HEK293 (cell line): ENCODE measurements around the gene ZCCHC12.

Source experiments
- CTCF ChIA-PET: fragments of 350-600 bp; formaldehyde crosslinking; extraction: SDS; loops from one replicate; lab custom pipeline; 2021; ENCODE audit warnings: antibody characterized with exemption; lab: Yijun Ruan, JAX
- POLR2A ChIA-PET: fragments of 300-600 bp; formaldehyde crosslinking; extraction: SDS; loops from one replicate; lab custom pipeline; 2020; ENCODE audit warnings: antibody characterized with exemption, inconsistent platforms; lab: Yijun Ruan, JAX
- H3K27ac ChIP-seq: fragments of 200-500 bp; sonication (Bioruptor generic); 2 replicates; pipeline ENCODE4 v1.5.1; 2014; ENCODE audit warnings: low read depth, low read length, control low read depth, inconsistent platforms; ENCODE audit errors: extremely low read depth
- H3K36me3 ChIP-seq, 2 experiments: fragments of 200-500 bp in 1 of 2; sonication (Bioruptor generic) in 1 of 2; 1 replicate in 1 of 2; 2 replicates in 1 of 2; pipeline ENCODE4 v1.5.1; 2014 to 2017; ENCODE audit warnings: inconsistent platforms in 2 of 2, low read length in 2 of 2; ENCODE audit not compliant: control insufficient read depth in 2 of 2, insufficient read depth in 1 of 2
- H3K4me1 ChIP-seq: fragments of 200-500 bp; sonication (Bioruptor generic); 2 replicates; pipeline ENCODE4 v1.5.1; 2014; ENCODE audit warnings: mild to moderate bottlenecking, low read length, inconsistent platforms; ENCODE audit not compliant: control insufficient read depth, insufficient read depth
- H3K4me3 ChIP-seq: 2 replicates; pipeline ENCODE4 v1.5.1; 2011; ENCODE audit warnings: low read depth, mild to moderate bottlenecking, control low read depth, low read length, moderate library complexity
- H3K9me3 ChIP-seq: fragments of 200-500 bp; sonication (Bioruptor generic); 2 replicates; pipeline ENCODE4 v1.5.1; 2014; ENCODE audit warnings: low read depth, low read length, inconsistent platforms; ENCODE audit not compliant: control insufficient read depth, insufficient read depth
- EGR2 ChIP-seq: fragments of 450-650 bp; formaldehyde crosslinking; IDR thresholded peaks from 2 replicates; pipeline ENCODE4 v1.5.1; 2016; ENCODE audit warnings: low read depth, missing biosample characterization, missing genetic modification characterization
- MEIS1 ChIP-seq: sonication (generic); formaldehyde crosslinking; IDR thresholded peaks from 2 replicates; pipeline ENCODE4 v1.8.1; 2022; ENCODE audit warnings: missing genetic modification reagents, mild to moderate bottlenecking, borderline replicate concordance
- MYNN ChIP-seq: fragments of 450-650 bp; formaldehyde crosslinking; IDR thresholded peaks from 2 replicates; pipeline ENCODE4 v1.5.1; 2016; ENCODE audit warnings: missing biosample characterization, missing genetic modification characterization, borderline replicate concordance
- OVOL3 ChIP-seq: fragments of 450-650 bp; formaldehyde crosslinking; IDR thresholded peaks from 2 replicates; pipeline ENCODE4 v1.5.1; 2016; ENCODE audit warnings: missing biosample characterization, missing genetic modification characterization
- ZBTB21 ChIP-seq: fragments of 450-650 bp; formaldehyde crosslinking; IDR thresholded peaks from 2 replicates; pipeline ENCODE4 v1.5.1; 2017; ENCODE audit warnings: missing biosample characterization, missing genetic modification characterization
- ZNF16 ChIP-seq: fragments of 450-650 bp; formaldehyde crosslinking; IDR thresholded peaks from 2 replicates; pipeline ENCODE4 v1.5.1; 2016; ENCODE audit warnings: low read depth, missing biosample characterization, missing genetic modification characterization
- ZNF223 ChIP-seq: fragments of 450-650 bp; formaldehyde crosslinking; IDR thresholded peaks from 2 replicates; pipeline ENCODE4 v1.5.1; 2016; ENCODE audit warnings: missing biosample characterization, missing genetic modification characterization
- ZNF350 ChIP-seq: fragments of 450-650 bp; formaldehyde crosslinking; IDR thresholded peaks from 2 replicates; pipeline ENCODE4 v1.5.0; 2017; ENCODE audit warnings: missing biosample characterization, mild to moderate bottlenecking, missing genetic modification characterization
- ZNF624 ChIP-seq: fragments of 450-650 bp; formaldehyde crosslinking; IDR thresholded peaks from 2 replicates; pipeline ENCODE4 v1.5.1; 2017; ENCODE audit warnings: missing biosample characterization, missing genetic modification characterization
- ZNF654 ChIP-seq: fragments of 450-650 bp; formaldehyde crosslinking; IDR thresholded peaks from 2 replicates; pipeline ENCODE4 v1.5.1; 2016; ENCODE audit warnings: low read depth, missing biosample characterization, missing genetic modification characterization
- TF ChIP-seq, protein P1 (sequence below): fragments of 450-650 bp; formaldehyde crosslinking; IDR thresholded peaks from 2 replicates; pipeline ENCODE4 v1.5.1; 2016; ENCODE audit warnings: missing biosample characterization, missing genetic modification characterization, borderline replicate concordance
- TF ChIP-seq, protein P2 (sequence below): fragments of 450-650 bp; formaldehyde crosslinking; IDR thresholded peaks from 2 replicates; pipeline ENCODE4 v1.5.1; 2017; ENCODE audit warnings: missing biosample characterization, missing genetic modification characterization
- TF ChIP-seq, protein P3 (sequence below): fragments of 450-650 bp; formaldehyde crosslinking; IDR thresholded peaks from 2 replicates; pipeline ENCODE4 v1.5.1; 2016; ENCODE audit warnings: missing biosample characterization, missing genetic modification characterization
- TF ChIP-seq, protein P4 (sequence below): fragments of 450-650 bp; formaldehyde crosslinking; IDR thresholded peaks from 2 replicates; pipeline ENCODE4 v1.5.1; 2016; ENCODE audit warnings: missing biosample characterization, missing genetic modification characterization
- TF ChIP-seq, protein P5 (sequence below): fragments of 450-650 bp; formaldehyde crosslinking; IDR thresholded peaks from 2 replicates; pipeline ENCODE4 v1.5.1; 2017; ENCODE audit warnings: missing biosample characterization, missing genetic modification characterization

Gene ZCCHC12

DNA sequence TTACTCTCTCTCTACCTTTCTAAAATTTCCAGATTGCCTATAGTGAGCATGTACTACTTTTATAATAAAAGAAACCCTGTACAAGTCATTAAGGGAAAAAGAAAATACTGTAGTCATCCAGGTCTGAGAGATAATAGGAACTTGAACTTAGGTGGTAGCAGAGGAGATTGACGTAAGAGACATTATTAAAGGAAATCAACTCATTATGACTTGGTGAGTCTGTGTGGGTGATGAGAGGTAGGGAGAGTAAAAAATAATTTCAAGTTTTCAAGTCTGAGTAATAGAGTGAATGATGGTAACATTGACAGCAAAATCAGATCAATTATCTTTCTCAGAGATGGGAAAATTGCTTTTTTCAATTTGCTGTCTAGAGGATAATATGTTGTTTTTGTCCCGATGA lies 44.0 kb upstream of the ZCCHC12 start (continued):
- TF ChIP-seq ZNF350 (tag by site-specific recombination): no peak
- TF ChIP-seq, all 188 proteins: peak for 0

DNA sequence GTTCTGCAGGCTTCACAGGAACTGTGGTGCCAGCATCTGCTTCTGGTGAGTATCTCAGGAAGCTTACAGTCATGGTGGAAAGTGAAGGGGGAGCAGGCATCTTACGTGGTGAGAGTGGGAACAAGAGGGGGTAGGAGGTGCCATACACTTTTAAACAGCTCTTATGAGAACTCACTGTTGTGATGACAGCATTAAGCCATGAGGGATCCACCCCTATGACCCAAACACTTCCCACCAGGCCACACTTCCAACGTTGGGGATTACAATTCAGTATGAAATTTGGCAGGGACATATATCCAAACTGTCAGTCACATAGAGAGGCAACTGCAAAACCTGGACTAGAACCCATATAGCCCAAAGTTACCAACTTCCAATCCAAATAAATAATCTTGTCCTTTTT lies 43.1 kb upstream of the ZCCHC12 start:
- POLR2A ChIA-PET: no interaction called here
- Histone ChIP-seq H3K36me3 (no peaks in the 10 kb centered on the region), H3K4me1 (no peaks in the 10 kb centered on the region), H3K27ac (no peak overlapping the region), H3K9me3 (no peaks in the 10 kb centered on the region), H3K4me3 (no peak overlapping the region)
- CTCF ChIA-PET: interaction anchor here (0.6 kb wide), 1 partner anchor 286 kb away, joined by 3 read pairs; no protein-coding TSS in a partner anchor
- TF ChIP-seq, protein P1, sequence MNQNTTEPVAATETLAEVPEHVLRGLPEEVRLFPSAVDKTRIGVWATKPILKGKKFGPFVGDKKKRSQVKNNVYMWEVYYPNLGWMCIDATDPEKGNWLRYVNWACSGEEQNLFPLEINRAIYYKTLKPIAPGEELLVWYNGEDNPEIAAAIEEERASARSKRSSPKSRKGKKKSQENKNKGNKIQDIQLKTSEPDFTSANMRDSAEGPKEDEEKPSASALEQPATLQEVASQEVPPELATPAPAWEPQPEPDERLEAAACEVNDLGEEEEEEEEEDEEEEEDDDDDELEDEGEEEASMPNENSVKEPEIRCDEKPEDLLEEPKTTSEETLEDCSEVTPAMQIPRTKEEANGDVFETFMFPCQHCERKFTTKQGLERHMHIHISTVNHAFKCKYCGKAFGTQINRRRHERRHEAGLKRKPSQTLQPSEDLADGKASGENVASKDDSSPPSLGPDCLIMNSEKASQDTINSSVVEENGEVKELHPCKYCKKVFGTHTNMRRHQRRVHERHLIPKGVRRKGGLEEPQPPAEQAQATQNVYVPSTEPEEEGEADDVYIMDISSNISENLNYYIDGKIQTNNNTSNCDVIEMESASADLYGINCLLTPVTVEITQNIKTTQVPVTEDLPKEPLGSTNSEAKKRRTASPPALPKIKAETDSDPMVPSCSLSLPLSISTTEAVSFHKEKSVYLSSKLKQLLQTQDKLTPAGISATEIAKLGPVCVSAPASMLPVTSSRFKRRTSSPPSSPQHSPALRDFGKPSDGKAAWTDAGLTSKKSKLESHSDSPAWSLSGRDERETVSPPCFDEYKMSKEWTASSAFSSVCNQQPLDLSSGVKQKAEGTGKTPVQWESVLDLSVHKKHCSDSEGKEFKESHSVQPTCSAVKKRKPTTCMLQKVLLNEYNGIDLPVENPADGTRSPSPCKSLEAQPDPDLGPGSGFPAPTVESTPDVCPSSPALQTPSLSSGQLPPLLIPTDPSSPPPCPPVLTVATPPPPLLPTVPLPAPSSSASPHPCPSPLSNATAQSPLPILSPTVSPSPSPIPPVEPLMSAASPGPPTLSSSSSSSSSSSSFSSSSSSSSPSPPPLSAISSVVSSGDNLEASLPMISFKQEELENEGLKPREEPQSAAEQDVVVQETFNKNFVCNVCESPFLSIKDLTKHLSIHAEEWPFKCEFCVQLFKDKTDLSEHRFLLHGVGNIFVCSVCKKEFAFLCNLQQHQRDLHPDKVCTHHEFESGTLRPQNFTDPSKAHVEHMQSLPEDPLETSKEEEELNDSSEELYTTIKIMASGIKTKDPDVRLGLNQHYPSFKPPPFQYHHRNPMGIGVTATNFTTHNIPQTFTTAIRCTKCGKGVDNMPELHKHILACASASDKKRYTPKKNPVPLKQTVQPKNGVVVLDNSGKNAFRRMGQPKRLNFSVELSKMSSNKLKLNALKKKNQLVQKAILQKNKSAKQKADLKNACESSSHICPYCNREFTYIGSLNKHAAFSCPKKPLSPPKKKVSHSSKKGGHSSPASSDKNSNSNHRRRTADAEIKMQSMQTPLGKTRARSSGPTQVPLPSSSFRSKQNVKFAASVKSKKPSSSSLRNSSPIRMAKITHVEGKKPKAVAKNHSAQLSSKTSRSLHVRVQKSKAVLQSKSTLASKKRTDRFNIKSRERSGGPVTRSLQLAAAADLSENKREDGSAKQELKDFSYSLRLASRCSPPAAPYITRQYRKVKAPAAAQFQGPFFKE (tag by site-specific recombination): no peak
- no peak for TF ChIP-seq ZNF624
- TF ChIP-seq, protein P2, sequence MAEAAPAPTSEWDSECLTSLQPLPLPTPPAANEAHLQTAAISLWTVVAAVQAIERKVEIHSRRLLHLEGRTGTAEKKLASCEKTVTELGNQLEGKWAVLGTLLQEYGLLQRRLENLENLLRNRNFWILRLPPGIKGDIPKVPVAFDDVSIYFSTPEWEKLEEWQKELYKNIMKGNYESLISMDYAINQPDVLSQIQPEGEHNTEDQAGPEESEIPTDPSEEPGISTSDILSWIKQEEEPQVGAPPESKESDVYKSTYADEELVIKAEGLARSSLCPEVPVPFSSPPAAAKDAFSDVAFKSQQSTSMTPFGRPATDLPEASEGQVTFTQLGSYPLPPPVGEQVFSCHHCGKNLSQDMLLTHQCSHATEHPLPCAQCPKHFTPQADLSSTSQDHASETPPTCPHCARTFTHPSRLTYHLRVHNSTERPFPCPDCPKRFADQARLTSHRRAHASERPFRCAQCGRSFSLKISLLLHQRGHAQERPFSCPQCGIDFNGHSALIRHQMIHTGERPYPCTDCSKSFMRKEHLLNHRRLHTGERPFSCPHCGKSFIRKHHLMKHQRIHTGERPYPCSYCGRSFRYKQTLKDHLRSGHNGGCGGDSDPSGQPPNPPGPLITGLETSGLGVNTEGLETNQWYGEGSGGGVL (tag by site-specific recombination): no peak
- no peak for TF ChIP-seq ZNF350 (tag by site-specific recombination)
- no peak for TF ChIP-seq OVOL3 (tag by site-specific recombination)
- TF ChIP-seq, protein P3, sequence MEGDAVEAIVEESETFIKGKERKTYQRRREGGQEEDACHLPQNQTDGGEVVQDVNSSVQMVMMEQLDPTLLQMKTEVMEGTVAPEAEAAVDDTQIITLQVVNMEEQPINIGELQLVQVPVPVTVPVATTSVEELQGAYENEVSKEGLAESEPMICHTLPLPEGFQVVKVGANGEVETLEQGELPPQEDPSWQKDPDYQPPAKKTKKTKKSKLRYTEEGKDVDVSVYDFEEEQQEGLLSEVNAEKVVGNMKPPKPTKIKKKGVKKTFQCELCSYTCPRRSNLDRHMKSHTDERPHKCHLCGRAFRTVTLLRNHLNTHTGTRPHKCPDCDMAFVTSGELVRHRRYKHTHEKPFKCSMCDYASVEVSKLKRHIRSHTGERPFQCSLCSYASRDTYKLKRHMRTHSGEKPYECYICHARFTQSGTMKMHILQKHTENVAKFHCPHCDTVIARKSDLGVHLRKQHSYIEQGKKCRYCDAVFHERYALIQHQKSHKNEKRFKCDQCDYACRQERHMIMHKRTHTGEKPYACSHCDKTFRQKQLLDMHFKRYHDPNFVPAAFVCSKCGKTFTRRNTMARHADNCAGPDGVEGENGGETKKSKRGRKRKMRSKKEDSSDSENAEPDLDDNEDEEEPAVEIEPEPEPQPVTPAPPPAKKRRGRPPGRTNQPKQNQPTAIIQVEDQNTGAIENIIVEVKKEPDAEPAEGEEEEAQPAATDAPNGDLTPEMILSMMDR (tag by site-specific recombination): no peak
- TF ChIP-seq MYNN: no peak
- TF ChIP-seq ZNF654 (tag by site-specific recombination): no peak
- no peak for TF ChIP-seq ZBTB21 (tag by site-specific recombination)
- TF ChIP-seq, protein P4, sequence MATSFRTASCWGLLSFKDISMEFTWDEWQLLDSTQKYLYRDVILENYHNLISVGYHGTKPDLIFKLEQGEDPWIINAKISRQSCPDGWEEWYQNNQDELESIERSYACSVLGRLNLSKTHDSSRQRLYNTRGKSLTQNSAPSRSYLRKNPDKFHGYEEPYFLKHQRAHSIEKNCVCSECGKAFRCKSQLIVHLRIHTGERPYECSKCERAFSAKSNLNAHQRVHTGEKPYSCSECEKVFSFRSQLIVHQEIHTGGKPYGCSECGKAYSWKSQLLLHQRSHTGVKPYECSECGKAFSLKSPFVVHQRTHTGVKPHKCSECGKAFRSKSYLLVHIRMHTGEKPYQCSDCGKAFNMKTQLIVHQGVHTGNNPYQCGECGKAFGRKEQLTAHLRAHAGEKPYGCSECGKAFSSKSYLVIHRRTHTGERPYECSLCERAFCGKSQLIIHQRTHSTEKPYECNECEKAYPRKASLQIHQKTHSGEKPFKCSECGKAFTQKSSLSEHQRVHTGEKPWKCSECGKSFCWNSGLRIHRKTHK (tag by site-specific recombination): no peak
- no peak for TF ChIP-seq EGR2
- no peak for TF ChIP-seq ZNF16 (tag by site-specific recombination)
- no peak for TF ChIP-seq MEIS1
- TF ChIP-seq, protein P5, sequence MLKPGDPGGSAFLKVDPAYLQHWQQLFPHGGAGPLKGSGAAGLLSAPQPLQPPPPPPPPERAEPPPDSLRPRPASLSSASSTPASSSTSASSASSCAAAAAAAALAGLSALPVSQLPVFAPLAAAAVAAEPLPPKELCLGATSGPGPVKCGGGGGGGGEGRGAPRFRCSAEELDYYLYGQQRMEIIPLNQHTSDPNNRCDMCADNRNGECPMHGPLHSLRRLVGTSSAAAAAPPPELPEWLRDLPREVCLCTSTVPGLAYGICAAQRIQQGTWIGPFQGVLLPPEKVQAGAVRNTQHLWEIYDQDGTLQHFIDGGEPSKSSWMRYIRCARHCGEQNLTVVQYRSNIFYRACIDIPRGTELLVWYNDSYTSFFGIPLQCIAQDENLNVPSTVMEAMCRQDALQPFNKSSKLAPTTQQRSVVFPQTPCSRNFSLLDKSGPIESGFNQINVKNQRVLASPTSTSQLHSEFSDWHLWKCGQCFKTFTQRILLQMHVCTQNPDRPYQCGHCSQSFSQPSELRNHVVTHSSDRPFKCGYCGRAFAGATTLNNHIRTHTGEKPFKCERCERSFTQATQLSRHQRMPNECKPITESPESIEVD (tag by site-specific recombination): no peak
- TF ChIP-seq ZNF223 (tag by site-specific recombination): no peak
